ENCODE results near the gene SEMA3F.

Gene SEMA3F

GRCh38 chr3:50214824-50215223, 59.7 kb downstream of the SEMA3F start:
- no peak overlapping the region for H3K27ac ChIP-seq
- no peak for DNase-seq (ENCODE audit: low spot score)
- ChIA-PET CTCF (no interaction called here), POLR2A (ENCODE audit: low non-redundant PET) (interaction anchor here (0.6 kb wide), 1 partner anchor 11 kb away, joined by 3 read pairs; no protein-coding TSS in a partner anchor)
- TF ChIP-seq, protein P1, sequence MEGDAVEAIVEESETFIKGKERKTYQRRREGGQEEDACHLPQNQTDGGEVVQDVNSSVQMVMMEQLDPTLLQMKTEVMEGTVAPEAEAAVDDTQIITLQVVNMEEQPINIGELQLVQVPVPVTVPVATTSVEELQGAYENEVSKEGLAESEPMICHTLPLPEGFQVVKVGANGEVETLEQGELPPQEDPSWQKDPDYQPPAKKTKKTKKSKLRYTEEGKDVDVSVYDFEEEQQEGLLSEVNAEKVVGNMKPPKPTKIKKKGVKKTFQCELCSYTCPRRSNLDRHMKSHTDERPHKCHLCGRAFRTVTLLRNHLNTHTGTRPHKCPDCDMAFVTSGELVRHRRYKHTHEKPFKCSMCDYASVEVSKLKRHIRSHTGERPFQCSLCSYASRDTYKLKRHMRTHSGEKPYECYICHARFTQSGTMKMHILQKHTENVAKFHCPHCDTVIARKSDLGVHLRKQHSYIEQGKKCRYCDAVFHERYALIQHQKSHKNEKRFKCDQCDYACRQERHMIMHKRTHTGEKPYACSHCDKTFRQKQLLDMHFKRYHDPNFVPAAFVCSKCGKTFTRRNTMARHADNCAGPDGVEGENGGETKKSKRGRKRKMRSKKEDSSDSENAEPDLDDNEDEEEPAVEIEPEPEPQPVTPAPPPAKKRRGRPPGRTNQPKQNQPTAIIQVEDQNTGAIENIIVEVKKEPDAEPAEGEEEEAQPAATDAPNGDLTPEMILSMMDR (conservative IDR thresholded peaks at IDR 0.05; ENCODE audit: low read depth), result no peak

DNA sequence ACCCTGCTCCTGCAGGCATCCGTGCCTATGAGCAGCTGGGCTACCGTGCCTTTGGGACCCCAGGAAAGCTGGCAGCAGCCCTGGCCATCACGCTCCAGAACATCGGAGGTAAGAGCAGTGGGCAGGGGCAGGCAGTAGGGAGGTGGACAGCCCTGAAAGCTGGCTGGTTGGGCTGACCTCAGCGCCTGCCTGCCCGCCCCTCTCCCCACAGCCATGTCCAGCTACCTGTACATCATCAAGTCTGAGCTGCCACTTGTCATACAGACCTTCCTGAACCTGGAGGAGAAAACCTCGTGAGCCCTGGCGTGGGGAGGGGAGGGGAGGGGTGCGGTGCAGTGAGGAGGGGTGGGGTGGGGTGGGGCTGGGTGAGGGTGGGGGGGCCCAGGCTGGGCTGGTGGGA, 60.4 kb downstream of the SEMA3F start:
- no peak overlapping the region for H3K27ac ChIP-seq
- DNase-seq (ENCODE audit: low spot score), result no peak
- TF ChIP-seq, protein P1 (conservative IDR thresholded peaks at IDR 0.05; ENCODE audit: low read depth), result no peak
- ChIA-PET CTCF (no interaction called here), POLR2A (ENCODE audit: low non-redundant PET) (no interaction called here)

GRCh38 chr3:50217681-50218080, 62.6 kb downstream of the SEMA3F start:
- H3K27ac ChIP-seq, result 0 out of 2 replicates have a peak overlapping the region, but pooled peaks have one; percentile 6
- ChIA-PET POLR2A (ENCODE audit: low non-redundant PET) (no interaction called here), CTCF (interaction anchor here (0.6 to 2.2 kb wide), 4 partner anchors 8 to 95 kb away, joined by 3 to 8 read pairs (median 6); no protein-coding TSS in a partner anchor)
- no peak for DNase-seq (ENCODE audit: low spot score)
- TF ChIP-seq, protein P1 (conservative IDR thresholded peaks at IDR 0.05; ENCODE audit: low read depth), result no peak

DNA sequence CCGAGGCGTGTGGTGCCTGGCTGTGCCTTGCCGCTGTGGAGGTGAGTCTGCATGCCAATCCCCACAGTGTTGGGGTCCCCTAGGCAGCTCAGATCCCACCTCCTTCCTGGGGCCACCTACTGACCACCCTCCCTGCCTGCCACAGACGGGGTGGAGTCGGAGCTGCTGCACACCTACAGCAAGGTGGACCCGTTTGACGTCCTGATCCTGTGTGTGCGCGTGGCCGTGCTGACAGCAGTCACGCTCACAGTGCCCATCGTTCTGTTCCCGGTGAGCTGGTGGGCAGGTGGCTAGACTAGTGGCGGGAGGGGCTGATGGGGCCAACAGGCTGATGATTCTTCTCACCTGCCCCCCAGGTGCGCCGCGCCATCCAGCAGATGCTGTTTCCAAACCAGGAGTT, 63.3 kb downstream of the SEMA3F start:
- TF ChIP-seq, protein P1 (conservative IDR thresholded peaks at IDR 0.05; ENCODE audit: low read depth), result no peak
- POLR2A ChIA-PET (ENCODE audit: low non-redundant PET), result no interaction called here
- DNase-seq (ENCODE audit: low spot score), result no peak
- H3K27ac ChIP-seq, result no peak overlapping the region
- CTCF ChIA-PET, result no interaction called here

DNA sequence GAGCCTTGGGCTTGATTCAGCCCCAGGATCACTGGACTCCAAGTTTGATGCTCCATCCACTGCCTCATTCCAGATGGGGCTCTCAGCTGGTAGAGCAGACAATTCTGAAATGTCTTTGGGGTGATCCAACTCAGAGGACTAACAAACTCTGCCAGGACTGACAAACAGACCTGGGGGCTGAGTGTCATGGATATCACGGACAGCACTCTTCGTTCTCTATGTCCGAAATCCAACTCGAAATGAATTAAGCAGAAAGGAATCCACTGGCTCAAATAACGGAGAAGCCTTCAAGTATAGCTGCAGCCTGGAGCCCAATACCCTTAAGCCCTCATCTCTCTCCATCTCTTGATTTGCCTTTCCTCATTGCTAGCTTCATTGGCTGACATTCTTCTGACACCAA, 64.2 kb downstream of the SEMA3F start:
- H3K27ac ChIP-seq, result no peak overlapping the region
- TF ChIP-seq, protein P1 (conservative IDR thresholded peaks at IDR 0.05; ENCODE audit: low read depth), result no peak
- no peak for DNase-seq (ENCODE audit: low spot score)
- CTCF ChIA-PET, result no interaction called here
- POLR2A ChIA-PET (ENCODE audit: low non-redundant PET), result no interaction called here

GRCh38 chr3:50220109-50220508, 65.0 kb downstream of the SEMA3F start:
- CTCF ChIA-PET, result no interaction called here
- DNase-seq (ENCODE audit: low spot score), result no peak
- TF ChIP-seq, protein P1 (conservative IDR thresholded peaks at IDR 0.05; ENCODE audit: low read depth), result no peak
- POLR2A ChIA-PET (ENCODE audit: low non-redundant PET), result no interaction called here
- no peak overlapping the region for H3K27ac ChIP-seq

DNA sequence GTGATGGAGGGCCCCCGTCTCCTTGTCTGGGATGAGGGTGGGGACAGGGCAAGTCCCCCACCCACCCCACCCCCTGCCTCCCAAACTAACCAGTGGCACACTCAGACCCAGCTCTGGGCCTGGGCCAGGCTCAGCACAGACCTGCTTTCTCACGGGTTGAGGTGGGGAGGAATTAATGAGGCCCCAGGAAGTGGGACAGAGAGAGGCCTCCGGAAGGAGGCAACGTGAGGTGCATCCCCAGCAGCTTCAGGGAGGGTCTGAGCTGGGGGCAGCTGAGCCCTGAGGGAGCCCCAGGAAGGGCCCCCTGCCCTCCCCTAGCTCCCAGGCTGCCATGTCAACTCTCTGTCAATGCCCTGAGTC, 65.9 kb downstream of the SEMA3F start:
- DNase-seq (ENCODE audit: low spot score), result no peak
- POLR2A ChIA-PET (ENCODE audit: low non-redundant PET), result no interaction called here
- H3K27ac ChIP-seq, result 0 out of 2 replicates have a peak overlapping the region, but pooled peaks have one; percentile 10
- CTCF ChIA-PET, result interaction anchor here (1.0 to 1.1 kb wide), 2 partner anchors 26 to 58 kb away, joined by 3 read pairs; no protein-coding TSS in a partner anchor
- TF ChIP-seq, protein P1 (conservative IDR thresholded peaks at IDR 0.05; ENCODE audit: low read depth), result no peak
